DND-41 (cell line): ENCODE results near the gene GCLC.

Experiments
- ATAC-seq: fragments of 200-7000 bp; cut with Tn5 transposase; 3 replicates; pipeline ENCODE4 v1.9.1; 2021; ENCODE audit warnings: low read depth; ENCODE audit not compliant: insufficient read depth
- DNase-seq: peaks from one replicate; pipeline ENCODE4 v3.0.0-alpha.2; 2020
- H2AFZ ChIP-seq: 2 replicates; pipeline ENCODE4 v1.6.0; 2012; ENCODE audit warnings: low read depth, low read length
- H3K27ac ChIP-seq: 2 replicates; pipeline ENCODE4 v1.5.1; 2012; ENCODE audit warnings: low read length, inconsistent platforms
- H3K27me3 ChIP-seq: fragments of 200-600 bp; sonication (generic); 2 replicates; pipeline ENCODE4 v1.6.0; 2012; ENCODE audit warnings: low read length, mild to moderate bottlenecking, inconsistent platforms; ENCODE audit not compliant: insufficient read depth, poor library complexity
- H3K36me3 ChIP-seq: 2 replicates; pipeline ENCODE4 v1.5.1; 2012; ENCODE audit warnings: low read length, inconsistent platforms; ENCODE audit not compliant: insufficient read depth
- H3K4me1 ChIP-seq: 2 replicates; pipeline ENCODE4 v1.5.1; 2012; ENCODE audit warnings: mild to moderate bottlenecking, low read length; ENCODE audit not compliant: insufficient read depth
- H3K4me2 ChIP-seq: 2 replicates; pipeline ENCODE4 v1.6.0; 2012; ENCODE audit warnings: mild to moderate bottlenecking, moderate library complexity, low read length, inconsistent platforms; ENCODE audit not compliant: insufficient read depth
- H3K4me3 ChIP-seq, 2 experiments: fragments of 200-600 bp in 1 of 2; shearing (Covaris generic) in 1 of 2; 2 replicates each; pipeline ENCODE4 v1.5.1; 2012 to 2016; ENCODE audit warnings: inconsistent platforms in 2 of 2, low read length in 2 of 2, mild to moderate bottlenecking in 2 of 2, low read depth in 1 of 2, moderate library complexity in 1 of 2
- H3K79me2 ChIP-seq: 2 replicates; pipeline ENCODE4 v1.6.0; 2012; ENCODE audit warnings: low read length, inconsistent platforms; ENCODE audit not compliant: insufficient read depth
- H3K9ac ChIP-seq: 2 replicates; pipeline ENCODE4 v1.6.0; 2012; ENCODE audit warnings: low read depth, mild to moderate bottlenecking, inconsistent platforms, low read length, moderate library complexity
- H3K9me3 ChIP-seq: 2 replicates; pipeline ENCODE4 v1.5.1; 2012; ENCODE audit warnings: low read length, moderate library complexity, mild to moderate bottlenecking, inconsistent platforms; ENCODE audit not compliant: insufficient read depth, severe bottlenecking
- H4K20me1 ChIP-seq: 2 replicates; pipeline ENCODE4 v1.6.0; 2012; ENCODE audit warnings: low read length; ENCODE audit not compliant: insufficient read depth
- EZH2 ChIP-seq: IDR thresholded peaks from 3 replicates; pipeline ENCODE4 v1.6.1; 2012; ENCODE audit warnings: borderline replicate concordance, low read depth, mild to moderate bottlenecking, moderate library complexity, low read length, inconsistent platforms; ENCODE audit not compliant: severe bottlenecking
- TF ChIP-seq, protein P1 (sequence below): IDR thresholded peaks from 2 replicates; pipeline ENCODE4 v1.5.1; 2012; ENCODE audit warnings: borderline replicate concordance, low read length, moderate library complexity, mild to moderate bottlenecking; ENCODE audit not compliant: poor library complexity, severe bottlenecking; ENCODE audit errors: extremely low read depth

GCLC gene

GRCh38 chr6:53566755-53567154 is 21.9 kb upstream of the GCLC start:
- peaks cover under 1% of the 10 kb centered on the region for H3K9me3 ChIP-seq

DNA sequence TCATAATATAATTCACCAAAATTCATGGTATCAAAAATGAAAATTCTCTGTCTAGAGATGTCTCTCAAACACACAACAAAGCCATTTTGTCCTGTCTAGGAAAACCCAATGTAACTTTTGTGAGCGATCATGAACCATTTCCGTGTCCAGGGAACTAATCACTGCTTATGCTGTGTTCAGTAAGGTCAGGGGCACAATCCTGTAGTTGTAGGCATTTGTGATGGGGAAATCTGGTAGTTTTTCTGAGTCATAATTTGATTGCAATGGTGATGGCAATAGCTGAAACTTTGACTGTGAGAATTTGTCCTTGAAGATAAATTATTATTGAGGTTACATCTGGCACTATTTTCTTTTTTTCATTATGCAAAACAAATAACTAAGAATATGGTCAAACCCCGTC is 21.0 kb upstream of the GCLC start:
- Histone ChIP-seq H3K36me3 (no peaks in the 10 kb centered on the region), H3K9me3 (peaks cover 9% of the 10 kb centered on the region), H3K4me1 (no peaks in the 10 kb centered on the region), H3K9ac (no peak overlapping the region), H3K27ac (no peak overlapping the region), H3K27me3 (no peaks in the 10 kb centered on the region), H3K4me3 (no peak overlapping the region), H3K4me2 (no peak overlapping the region), H2AFZ (no peak overlapping the region), H4K20me1 (no peaks in the 10 kb centered on the region), H3K79me2 (no peaks in the 10 kb centered on the region)
- TF ChIP-seq EZH2, result no peak
- TF ChIP-seq, protein P1, sequence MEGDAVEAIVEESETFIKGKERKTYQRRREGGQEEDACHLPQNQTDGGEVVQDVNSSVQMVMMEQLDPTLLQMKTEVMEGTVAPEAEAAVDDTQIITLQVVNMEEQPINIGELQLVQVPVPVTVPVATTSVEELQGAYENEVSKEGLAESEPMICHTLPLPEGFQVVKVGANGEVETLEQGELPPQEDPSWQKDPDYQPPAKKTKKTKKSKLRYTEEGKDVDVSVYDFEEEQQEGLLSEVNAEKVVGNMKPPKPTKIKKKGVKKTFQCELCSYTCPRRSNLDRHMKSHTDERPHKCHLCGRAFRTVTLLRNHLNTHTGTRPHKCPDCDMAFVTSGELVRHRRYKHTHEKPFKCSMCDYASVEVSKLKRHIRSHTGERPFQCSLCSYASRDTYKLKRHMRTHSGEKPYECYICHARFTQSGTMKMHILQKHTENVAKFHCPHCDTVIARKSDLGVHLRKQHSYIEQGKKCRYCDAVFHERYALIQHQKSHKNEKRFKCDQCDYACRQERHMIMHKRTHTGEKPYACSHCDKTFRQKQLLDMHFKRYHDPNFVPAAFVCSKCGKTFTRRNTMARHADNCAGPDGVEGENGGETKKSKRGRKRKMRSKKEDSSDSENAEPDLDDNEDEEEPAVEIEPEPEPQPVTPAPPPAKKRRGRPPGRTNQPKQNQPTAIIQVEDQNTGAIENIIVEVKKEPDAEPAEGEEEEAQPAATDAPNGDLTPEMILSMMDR, result no peak
- DNase-seq (no peak), ATAC-seq (no peak)

More at GRCh38 chr6:53566755-53567154, 21.9 kb upstream of the GCLC start:
- Histone ChIP-seq H3K36me3 (no peaks in the 10 kb centered on the region), H3K27me3 (no peaks in the 10 kb centered on the region), H3K4me1 (no peaks in the 10 kb centered on the region), H2AFZ (no peak overlapping the region), H3K9ac (no peak overlapping the region), H3K79me2 (no peaks in the 10 kb centered on the region), H4K20me1 (no peaks in the 10 kb centered on the region), H3K4me3 (no peak overlapping the region), H3K4me2 (no peak overlapping the region), H3K27ac (no peak overlapping the region)
- ATAC-seq (no peak), DNase-seq (no peak)
- no peak for TF ChIP-seq EZH2
- TF ChIP-seq, protein P1, result no peak

DNA sequence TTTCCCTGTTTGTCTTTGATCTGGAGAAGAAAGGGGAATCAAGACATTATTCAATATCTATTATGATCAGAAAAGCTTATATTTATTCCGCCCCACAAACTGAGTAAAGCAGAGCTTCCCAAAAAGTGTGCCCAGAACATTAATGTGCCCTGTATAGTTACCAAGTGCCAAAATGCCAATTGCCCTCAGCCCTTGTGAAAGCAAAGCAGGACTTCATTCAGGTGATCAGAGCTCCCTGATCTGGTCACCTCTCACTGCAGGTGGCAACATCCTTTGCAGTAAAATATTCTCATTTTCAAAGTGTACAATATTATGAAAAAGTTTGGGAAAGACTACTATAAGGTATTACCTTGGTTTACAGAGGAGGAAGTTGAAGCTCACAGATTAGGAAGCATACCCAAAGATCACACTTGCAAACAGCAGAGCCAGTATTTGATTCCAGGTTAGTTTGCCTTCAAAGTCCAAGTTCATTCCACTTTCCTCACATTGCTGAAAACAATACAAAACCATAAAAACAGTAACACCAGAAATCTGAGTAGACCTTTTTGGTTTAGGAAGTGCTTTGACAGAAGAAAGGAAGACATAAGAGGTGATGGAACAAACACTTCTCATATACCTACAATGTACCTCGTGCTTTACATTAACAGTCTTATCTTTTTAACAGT is 19.6 kb upstream of the GCLC start:
- Histone ChIP-seq H3K79me2 (no peaks in the 10 kb centered on the region), H3K4me2 (no peak overlapping the region), H2AFZ (no peak overlapping the region), H3K36me3 (no peaks in the 10 kb centered on the region), H3K27me3 (no peaks in the 10 kb centered on the region), H4K20me1 (no peaks in the 10 kb centered on the region), H3K4me3 (no peak overlapping the region), H3K9ac (no peak overlapping the region), H3K4me1 (no peaks in the 10 kb centered on the region), H3K27ac (no peak overlapping the region), H3K9me3 (peaks cover 18% of the 10 kb centered on the region)
- ATAC-seq, result no peak
- TF ChIP-seq EZH2, result no peak
- TF ChIP-seq, protein P1, result no peak
- no peak for DNase-seq
